Subcutaneous adipose tissue (tissue), 4 donors: Measurements from ENCODE around the gene RALGPS2. TPM values are rescaled to one million over a fixed set of nuclear protein-coding genes. Genes with fewer than 3 reads are reported as not detected.

Experiments used
- CTCF ChIP-seq: fragments of 450-650 bp; IDR thresholded peaks from one replicate; pipeline ENCODE4 v1.5.1; 2016; ENCODE audit warnings: low read depth, mild to moderate bottlenecking, control low read depth, antibody characterized with exemption, moderate library complexity
- total RNA-seq, 4 donors: library from RNA; depleted of rRNA; stranded (reverse); fragments of >200 nt; gene quantifications; one replicate each; pipeline ENCODE4 v1.1.0, GENCODE V29; 2016

RALGPS2 gene
- total RNA-seq, 4 donors from 2014 or later: 11.7 to 14.8 (median 12.8) TPM

- no peak for TF ChIP-seq CTCF
These were observed 139.3 kb downstream of the RALGPS2 start for GRCh38 chr1:178864326-178864725.

GRCh38 chr1:178867670-178868069 is 142.6 kb downstream of the RALGPS2 start:
- no peak for TF ChIP-seq CTCF

GRCh38 chr1:178868706-178869105 is 143.7 kb downstream of the RALGPS2 start:
- TF ChIP-seq CTCF: no peak

GRCh38 chr1:178869119-178869697 is 144.2 kb downstream of the RALGPS2 start:
- TF ChIP-seq CTCF: no peak

- no peak for TF ChIP-seq CTCF
These were observed 145.2 kb downstream of the RALGPS2 start for GRCh38 chr1:178870221-178870620.

GRCh38 chr1:178870944-178871343 is 145.9 kb downstream of the RALGPS2 start, which contains the start of gene ANGPTL1:
Gene ANGPTL1 (minus strand): TSS chr1:178871077. CDS start chr1:178865776, 5,301 bp downstream.
- no peak for TF ChIP-seq CTCF

GRCh38 chr1:178871551-178872320 is 146.7 kb downstream of the RALGPS2 start:
- no peak for TF ChIP-seq CTCF
